Epithelial cell of proximal tubule (primary cell): Measurements from ENCODE around the gene ATP8A2. TPM values are rescaled to one million over a fixed set of nuclear protein-coding genes. Genes with fewer than 3 reads are reported as not detected.

Experiments used
- DNase-seq: peaks from one replicate; pipeline ENCODE4 v3.0.0-alpha.2; 2011; ENCODE audit warnings: low read depth
- H3K4me3 ChIP-seq: 2 replicates; pipeline ENCODE4 v1.5.1; 2011; ENCODE audit warnings: low read depth, mild to moderate bottlenecking, low read length
- total RNA-seq: library from RNA; depleted of rRNA; stranded (reverse); fragments of >200 nt; gene quantifications from 2 replicates; pipeline ENCODE4 v1.2.3, GENCODE V29; 2015
- TF ChIP-seq, protein P1 (sequence below): conservative IDR thresholded peaks from 2 replicates; pipeline ENCODE4 v1.5.1; 2012; ENCODE audit warnings: low read depth, mild to moderate bottlenecking, low read length

The ATP8A2 gene
- total RNA-seq, 1 donor from 2014 or later: 2.2 TPM

- H3K4me3 ChIP-seq: no peak overlapping the region
- TF ChIP-seq, protein P1, sequence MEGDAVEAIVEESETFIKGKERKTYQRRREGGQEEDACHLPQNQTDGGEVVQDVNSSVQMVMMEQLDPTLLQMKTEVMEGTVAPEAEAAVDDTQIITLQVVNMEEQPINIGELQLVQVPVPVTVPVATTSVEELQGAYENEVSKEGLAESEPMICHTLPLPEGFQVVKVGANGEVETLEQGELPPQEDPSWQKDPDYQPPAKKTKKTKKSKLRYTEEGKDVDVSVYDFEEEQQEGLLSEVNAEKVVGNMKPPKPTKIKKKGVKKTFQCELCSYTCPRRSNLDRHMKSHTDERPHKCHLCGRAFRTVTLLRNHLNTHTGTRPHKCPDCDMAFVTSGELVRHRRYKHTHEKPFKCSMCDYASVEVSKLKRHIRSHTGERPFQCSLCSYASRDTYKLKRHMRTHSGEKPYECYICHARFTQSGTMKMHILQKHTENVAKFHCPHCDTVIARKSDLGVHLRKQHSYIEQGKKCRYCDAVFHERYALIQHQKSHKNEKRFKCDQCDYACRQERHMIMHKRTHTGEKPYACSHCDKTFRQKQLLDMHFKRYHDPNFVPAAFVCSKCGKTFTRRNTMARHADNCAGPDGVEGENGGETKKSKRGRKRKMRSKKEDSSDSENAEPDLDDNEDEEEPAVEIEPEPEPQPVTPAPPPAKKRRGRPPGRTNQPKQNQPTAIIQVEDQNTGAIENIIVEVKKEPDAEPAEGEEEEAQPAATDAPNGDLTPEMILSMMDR: no peak
Measured at GRCh38 chr13:26030331-26030730, 658.6 kb downstream of the ATP8A2 start.

GRCh38 chr13:26034018-26034417, 662.2 kb downstream of the ATP8A2 start:
- H3K4me3 ChIP-seq: no peak overlapping the region
- TF ChIP-seq, protein P1: no peak
- no peak for DNase-seq

More at GRCh38 chr13:26030331-26030730, 658.6 kb downstream of the ATP8A2 start:
- no peak for DNase-seq

GRCh38 chr13:26036383-26036782, 664.6 kb downstream of the ATP8A2 start:
- H3K4me3 ChIP-seq: no peak overlapping the region
- no peak for DNase-seq
- TF ChIP-seq, protein P1: no peak

DNA sequence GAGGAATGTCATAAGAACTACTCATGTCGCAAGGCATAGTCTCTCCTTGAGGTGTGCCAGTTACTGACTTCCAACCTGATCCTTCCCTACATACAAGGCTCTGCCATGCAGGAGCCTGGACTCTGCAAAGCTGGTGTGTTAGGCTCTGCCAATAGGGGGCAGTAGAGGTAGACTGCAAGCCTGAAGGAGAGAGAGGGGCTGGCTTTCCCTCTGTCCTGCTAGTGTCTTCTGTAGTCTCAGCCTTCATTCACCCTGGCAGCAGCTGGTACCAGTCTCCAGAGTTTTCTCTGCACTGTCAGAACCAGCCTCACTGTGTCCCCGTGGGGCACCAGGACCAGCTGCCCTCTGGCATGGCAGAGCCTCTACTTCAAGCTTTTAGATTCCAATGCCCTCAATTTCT, 665.5 kb downstream of the ATP8A2 start:
- TF ChIP-seq, protein P1: peak; percentile 78
- H3K4me3 ChIP-seq: no peak overlapping the region
- no peak for DNase-seq

GRCh38 chr13:26038931-26039475, 667.2 kb downstream of the ATP8A2 start:
- DNase-seq: no peak
- H3K4me3 ChIP-seq: no peak overlapping the region
- TF ChIP-seq, protein P1: no peak

- TF ChIP-seq, protein P1: no peak
- no peak overlapping the region for H3K4me3 ChIP-seq
- DNase-seq: no peak
Measured at GRCh38 chr13:26041444-26041843, 669.7 kb downstream of the ATP8A2 start.

GRCh38 chr13:26042785-26043184, 671.0 kb downstream of the ATP8A2 start:
- H3K4me3 ChIP-seq: no peak overlapping the region
- TF ChIP-seq, protein P1: no peak
- DNase-seq: no peak
